ENCODE results near the gene CYSLTR2.

DNA sequence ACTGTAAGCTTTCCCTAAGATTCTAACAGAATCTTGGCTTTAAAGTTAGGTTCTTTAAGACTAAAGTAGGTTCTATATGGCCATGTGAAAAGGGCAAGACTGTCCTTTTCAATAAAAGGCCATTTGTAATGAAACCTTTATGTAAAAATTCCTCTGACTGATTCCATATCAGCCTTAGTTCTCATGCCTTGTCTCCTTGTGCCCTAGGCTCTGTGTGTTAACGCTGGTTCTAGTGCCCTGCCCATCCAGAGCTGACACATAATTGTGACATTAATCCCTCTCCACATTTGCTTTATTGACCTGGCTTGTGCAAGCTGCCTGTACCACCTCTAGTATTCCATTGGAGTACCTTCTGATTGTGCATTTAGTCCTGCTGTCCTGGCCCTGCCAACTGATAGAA, 28.2 kb downstream of the CYSLTR2 start:
- TF ChIP-seq, protein P1, sequence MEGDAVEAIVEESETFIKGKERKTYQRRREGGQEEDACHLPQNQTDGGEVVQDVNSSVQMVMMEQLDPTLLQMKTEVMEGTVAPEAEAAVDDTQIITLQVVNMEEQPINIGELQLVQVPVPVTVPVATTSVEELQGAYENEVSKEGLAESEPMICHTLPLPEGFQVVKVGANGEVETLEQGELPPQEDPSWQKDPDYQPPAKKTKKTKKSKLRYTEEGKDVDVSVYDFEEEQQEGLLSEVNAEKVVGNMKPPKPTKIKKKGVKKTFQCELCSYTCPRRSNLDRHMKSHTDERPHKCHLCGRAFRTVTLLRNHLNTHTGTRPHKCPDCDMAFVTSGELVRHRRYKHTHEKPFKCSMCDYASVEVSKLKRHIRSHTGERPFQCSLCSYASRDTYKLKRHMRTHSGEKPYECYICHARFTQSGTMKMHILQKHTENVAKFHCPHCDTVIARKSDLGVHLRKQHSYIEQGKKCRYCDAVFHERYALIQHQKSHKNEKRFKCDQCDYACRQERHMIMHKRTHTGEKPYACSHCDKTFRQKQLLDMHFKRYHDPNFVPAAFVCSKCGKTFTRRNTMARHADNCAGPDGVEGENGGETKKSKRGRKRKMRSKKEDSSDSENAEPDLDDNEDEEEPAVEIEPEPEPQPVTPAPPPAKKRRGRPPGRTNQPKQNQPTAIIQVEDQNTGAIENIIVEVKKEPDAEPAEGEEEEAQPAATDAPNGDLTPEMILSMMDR (optimal IDR thresholded peaks at IDR 0.05 in 1 of 3, IDR thresholded peaks at IDR 0.05 in 1 of 3, conservative IDR thresholded peaks at IDR 0.05 in 1 of 3; ENCODE audit: extremely low read depth in 1 of 3, insufficient read depth in 2 of 3, low read length in 3 of 3) = no peak
- no peak for TF ChIP-seq EZH2 (IDR thresholded peaks at IDR 0.05; ENCODE audit: low read length)
